ENCODE data around the gene GNB1L.
"Not testable (repeated sequence)": the region's sequence is repeated elsewhere in the genome, so short reads cannot be mapped to it uniquely, and the experiment has no call there.

GNB1L gene

DNA sequence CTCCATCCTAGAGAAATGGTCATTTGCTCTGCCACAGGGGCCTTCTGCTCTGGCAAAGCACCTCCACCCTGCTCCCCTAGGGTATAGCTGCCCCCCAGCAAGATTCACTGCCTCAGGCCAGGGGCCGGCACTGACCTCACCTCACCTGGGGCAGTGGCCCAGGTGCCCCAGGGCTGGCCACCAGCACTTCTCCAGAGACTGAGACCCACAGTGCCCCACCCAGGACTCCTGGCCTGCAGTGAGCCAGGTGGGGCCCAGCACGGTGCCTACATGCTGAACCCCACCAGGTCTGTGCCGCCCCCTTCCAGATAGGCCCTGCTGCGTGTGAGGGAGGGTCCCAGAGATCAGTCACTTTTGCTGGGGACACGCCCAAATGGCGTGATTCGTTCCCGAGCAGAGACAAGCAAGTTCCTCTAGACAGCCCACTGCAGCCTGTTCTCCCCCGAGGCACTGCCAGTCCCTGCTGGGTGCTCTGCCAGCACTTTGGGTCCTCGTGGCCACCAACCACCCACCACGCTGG, 10.8 kb downstream of the GNB1L start:
- DNase-seq (ENCODE audit: low spot score), result no peak

DNA sequence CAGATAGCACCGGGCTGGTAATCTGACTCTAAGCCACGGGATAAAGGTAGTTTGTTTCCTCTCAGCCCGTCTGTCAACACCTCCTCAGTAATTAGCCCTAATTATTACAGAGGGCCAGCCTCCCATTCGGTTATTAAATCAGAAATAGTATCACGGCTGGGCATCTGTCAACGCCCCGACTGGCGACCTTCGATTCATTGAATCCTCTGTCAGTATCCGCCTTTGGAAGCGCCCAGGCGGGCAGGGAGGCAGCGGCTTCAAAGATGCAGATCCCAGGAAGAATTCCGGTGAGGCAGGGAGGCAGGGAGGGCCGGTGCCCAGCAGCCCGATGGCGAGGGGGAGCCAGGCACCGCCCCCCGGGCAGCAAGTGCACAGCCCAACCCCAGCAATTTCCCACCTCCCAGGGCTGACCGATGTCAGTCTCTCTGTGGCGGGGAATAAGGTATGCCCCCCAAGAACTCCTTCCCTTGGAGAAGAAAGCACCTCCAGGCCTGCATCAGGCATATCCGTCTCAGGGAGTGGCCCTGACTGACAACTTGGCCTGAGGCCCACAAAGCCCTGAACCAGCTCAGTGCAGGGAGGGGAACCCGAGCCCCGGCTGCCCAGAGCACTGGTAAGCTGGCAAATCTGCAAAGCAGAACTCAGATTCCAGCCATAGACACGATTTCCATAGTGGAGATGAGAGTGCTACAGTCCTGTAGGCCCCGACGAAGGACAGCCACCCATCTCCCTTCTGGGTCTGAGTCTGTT, 11.4 kb downstream of the GNB1L start:
- no peak for DNase-seq (ENCODE audit: low spot score)

DNA sequence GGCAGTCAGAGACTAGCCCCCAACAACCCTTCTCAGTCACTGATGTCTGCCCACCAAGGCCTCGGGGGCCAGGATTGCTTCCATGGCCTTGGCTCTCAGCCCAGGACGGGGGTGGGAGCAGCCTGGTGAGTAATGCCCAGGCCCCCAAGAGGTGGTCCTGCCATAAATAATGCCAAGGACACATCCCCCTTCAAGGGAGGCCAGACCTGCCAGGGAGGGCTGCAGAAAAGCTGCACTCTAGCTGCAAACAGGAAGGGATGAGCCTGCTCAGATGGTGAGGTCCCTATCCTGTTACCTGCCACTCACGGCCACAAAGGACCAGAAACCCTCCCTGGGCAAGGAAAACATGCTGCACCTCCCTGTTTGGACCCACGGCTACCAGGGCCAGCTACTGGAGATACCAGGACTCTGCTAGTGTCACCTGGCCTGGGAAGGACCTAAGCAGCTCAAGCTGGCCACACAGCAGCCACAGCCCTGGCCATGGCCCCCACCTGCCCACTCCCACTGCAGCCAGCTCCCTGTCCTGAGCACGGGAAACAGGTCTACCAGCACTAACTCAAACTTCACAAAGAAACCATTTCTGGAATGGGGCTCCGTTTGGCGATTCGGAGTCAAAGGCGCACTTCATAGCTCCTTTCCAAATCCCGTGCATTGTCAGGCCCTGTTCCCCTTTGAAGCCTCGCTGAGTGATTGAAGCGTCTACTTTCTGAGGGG, 12.1 kb downstream of the GNB1L start:
- no peak for DNase-seq (ENCODE audit: low spot score)

DNA sequence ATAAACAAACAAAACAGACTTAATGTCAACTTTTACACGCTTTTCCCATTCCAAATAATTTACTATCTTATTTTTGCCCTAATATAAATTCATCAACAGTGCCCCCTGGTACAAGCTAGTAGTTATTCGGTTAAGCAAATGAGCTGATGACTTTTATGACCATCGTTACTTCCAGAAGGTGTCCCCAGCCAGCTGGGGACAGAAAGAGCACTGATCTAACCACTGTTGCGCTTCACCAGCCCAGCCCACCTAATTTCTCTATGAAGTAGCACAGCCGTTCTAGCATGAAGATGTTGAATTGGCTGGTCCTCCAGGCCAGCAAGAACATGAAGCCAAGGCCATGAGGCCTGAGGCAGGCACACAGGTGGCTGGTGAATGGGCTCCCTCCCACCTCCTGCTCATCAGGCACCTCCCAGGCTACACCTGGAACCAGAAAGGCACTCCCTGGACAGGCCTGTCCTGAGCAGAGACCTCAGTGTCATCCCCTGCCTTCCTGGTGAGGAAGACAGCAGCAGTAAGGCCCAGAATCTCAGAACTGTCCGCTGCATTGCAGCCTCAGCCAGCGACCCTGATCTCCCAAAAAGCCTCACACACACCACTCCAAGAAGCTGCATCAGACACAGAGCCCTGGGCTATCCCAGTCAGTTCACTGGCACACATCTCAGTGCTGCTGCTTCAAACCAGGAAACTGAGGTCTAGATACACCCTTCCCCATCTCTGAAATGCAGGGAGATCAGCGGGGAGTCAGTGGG, 12.9 kb downstream of the GNB1L start:
- DNase-seq (ENCODE audit: low spot score), result no peak

DNA sequence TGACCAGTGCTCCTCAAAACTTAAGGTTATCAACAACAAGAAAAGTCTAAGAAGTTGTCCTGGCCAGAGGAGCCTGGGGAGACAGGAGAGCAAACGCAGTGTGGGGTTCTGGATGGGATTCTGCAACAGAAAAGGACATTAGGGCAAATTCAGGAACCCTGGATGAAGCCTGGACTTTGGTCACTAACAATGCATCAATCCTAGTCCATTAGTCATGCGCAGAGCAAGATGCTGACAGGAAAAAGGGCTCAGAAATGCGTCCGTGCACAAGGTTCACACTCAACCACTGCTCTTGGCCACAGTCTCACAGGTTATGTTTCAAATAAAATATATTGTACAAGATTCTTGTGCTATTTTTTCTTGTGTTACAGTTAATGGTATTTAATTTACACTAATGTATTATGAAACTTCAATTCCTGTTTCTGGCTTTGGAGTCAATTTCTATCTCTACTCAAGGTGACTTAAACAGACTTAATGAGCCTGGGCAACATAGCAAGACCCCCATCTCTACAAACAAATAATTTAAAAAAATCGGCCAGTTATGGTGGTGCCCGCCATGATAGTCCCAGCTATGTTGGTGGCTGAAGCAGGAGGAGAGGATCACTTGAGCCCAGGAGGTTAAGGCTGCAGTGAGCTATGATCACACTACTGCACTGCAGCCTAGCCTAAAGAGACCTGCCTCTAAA, 13.6 kb downstream of the GNB1L start:
- no peak for DNase-seq (ENCODE audit: low spot score)

DNA sequence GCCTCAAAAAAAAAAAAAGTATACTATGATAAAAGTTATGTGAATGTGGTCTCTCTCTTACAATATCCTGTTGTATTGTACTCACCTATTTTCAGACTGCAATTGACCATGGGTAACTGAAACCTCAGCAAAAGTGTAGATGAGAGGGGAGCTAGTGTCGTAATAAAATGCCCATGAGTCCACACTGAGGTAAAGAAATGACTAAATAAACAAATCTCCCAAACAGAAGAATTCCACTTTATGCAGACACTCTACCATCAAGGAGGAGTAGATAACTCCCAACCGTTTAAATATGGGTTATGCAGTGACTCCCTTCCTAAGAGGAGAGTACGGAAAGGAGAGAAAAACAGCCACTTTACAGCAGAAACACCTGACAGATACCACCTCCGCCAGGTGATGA, 14.6 kb downstream of the GNB1L start:
- DNase-seq (ENCODE audit: low spot score), result no peak

DNA sequence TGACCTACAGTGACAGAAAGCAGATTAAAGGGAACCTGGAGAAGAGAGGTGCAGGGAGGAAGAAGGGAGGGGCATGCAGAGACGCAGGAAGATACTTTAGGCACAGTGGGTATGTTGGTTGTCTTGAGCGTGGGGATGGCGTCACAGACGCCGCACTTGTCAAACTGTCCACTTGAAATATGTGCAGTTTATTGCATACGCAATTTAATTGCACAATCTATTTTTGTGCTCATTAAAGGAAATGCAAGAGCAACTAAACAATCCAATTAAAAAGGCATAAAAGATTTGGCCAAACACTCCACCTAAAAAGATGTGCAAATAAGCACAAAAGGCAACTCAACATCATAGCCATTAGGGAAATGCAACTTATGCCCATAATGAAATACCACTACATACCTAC, 16.8 kb downstream of the GNB1L start:
- no peak for DNase-seq (ENCODE audit: low spot score)

DNA sequence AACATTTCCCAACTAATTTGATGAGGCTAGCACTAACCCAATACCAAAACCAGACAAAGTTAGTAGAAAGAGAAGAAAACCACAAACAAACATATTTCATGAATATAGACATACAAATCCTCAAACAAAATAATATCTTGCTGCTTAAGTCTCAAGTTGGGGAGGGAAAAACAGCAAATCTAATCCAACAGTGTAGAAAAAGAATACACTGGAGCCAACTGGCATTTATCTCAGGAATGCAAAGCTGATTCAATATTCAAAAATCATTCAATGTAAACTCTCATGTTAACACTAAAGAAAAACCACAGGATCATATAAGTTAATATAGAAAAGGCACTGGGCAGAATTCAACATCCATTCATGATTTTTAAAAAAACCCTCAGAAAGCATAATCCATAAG, 18.2 kb downstream of the GNB1L start:
- no peak for DNase-seq (ENCODE audit: low spot score)

DNA sequence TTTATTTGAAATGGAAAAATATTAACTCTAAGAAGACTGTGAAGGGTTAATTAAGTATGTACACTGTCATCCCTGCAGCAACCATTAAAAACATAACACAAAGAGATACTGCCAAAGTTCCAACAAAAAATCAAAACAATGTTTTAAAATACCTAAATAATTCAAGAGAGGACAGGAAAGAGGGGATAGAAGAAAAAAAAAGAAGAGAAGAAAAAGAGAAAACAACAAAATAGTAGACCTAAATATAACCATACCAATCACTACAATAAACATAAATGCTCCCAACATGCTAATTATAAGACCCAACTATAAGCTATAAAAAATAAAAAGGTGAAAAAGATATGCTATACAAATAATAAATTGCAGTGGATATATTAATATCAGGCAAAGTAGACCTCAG, 20.1 kb downstream of the GNB1L start:
- no peak for DNase-seq (ENCODE audit: low spot score)

DNA sequence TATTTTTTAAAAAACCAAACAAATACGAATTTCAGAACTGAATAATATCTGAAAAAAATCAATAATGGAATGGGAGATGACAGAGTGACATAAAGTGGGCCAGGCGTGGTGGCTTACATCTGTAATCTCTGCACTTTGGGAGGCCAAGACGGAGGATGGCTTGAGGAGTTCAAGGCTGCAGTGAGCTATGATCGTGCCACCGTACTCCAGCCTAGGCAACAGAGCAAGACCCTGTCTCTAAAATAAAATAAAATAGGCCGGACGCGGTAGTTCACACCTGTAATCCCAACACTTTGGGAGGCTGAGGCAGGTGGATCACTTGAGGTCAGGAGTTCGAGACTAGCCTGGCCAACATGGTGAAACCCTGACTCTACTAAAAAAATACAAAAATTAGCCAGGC, 21.3 kb downstream of the GNB1L start:
- DNase-seq (ENCODE audit: low spot score), result not testable (repeated sequence)

DNA sequence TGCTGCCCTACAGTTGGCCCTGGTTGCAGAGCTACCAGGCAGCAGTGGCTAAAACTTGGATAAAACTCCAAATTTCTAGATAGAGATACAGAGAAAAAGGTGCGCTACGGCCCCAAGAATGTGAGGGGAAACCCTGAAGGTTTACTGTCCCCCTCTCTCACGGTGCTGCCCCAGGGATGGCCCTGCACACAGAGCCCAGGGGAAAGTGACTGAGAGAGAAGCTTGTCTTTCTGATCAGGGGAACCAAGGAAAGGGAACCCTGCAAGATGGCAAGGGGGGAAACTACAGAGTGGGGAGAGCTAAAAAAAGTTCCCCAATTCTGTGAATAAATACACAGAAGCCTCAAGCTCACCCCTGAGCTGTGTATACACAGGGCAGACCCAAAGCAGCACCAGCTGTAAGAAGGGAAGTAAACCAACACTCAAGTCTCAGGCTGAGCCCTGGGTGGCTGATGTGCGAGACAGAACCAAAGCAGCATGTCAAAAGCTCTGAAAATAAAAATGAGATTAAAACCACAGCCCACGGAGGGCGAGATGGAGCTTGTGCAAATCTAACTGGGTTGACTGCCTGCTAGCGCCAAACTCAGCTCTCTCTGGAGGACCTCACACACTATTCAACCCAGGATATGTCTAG, 22.1 kb downstream of the GNB1L start:
- no peak for DNase-seq (ENCODE audit: low spot score)

DNA sequence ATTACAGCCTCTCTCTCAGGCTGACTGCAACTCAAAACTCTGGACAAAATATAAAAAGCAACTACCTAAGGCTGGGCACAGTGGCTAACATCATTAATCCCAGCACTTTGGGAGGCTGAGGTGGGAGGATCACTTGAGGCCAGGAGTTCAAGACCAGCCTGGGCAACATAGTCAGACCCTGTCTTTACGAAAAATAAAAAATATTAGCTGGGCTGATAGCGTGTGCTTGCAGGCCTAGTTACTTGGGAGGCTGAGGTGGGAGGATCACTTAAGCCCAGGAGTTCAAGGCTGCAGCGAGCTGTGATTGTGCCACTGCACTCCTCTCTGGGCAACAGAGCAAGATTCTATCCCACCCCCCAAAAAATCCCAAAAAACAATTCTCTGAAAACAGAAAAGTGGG, 22.7 kb downstream of the GNB1L start:
- DNase-seq (ENCODE audit: low spot score), result not testable (repeated sequence)

DNA sequence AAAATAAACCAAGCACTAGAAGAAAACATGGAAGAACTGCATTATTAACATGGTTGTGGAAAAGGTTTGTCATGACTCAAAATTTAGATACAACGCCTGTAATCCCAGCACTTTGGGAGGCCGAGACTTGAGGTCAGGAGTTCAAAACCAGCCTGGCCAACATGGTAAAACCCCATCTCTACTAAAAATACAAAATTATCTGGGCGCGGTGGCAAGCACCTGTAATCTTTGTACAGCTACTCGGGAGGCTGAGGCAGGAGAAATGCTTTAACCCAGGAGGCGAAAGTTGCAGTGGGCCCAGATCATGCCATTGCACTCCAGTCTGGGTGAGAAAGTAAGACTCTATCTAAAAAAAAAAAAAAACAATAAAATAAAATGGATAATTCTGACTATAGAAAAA, 23.7 kb downstream of the GNB1L start:
- no peak for DNase-seq (ENCODE audit: low spot score)

DNA sequence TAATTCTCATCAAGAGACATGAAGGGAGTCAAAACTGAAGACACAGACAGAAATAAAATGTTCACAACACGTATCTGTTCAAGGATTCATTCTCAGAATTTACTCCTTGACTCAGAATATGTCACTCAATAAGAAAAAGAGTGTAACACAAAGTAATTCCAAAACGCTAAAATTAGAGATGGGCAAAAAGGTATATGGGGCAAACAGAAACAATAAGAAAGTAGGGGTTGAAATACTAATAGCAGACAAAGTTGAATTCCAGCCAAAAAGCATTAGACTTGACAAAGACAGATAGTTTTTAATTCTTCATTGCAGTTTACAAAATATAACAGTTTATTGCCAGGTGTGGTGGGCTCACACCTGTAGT, 26.7 kb downstream of the GNB1L start:
- DNase-seq (ENCODE audit: low spot score), result no peak

DNA sequence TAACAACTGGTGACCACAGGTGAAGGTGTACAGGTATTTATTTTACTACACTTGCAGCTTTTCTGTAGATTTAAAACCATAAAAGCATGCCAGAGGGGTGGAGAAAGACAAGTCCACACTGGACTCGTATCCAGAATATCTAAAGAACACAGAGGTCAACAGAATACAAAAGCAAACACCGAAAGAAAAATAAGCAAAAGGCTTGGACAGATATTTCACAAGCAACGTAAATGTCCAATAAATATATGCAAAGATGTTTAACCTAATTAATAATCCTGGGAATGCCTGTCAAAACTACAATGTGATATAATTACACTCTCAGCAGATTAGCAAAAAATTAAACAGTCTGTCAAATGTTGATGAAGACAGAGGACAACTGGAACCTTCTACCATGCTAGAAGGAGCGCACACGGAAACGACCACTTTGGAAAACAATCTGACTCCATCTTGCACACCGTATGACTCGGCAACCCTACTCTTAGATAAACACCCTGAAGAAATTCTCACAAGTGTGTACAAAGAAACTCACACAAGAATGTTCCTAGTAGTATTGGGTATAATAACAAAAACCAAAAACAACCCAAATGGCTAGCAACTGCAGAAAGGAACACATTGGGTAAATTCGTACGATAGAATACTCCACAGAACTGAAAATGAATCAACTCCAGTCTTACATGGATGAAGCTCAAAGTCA, 27.2 kb downstream of the GNB1L start:
- DNase-seq (ENCODE audit: low spot score), result no peak

DNA sequence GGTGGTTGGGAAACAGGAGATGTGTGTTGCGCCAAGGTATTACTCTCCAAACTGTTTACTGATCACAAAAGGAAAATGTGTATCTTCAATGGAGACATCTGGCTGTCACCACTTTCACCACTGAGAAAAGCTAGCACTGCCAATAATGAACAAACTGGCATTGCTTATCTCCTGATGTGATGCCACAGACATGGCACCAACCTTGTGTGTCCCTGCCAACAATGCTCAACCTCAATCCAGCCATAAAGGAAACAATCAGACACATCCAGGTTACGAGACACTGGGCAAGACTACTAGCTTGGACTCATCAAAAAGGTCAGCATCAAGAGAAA, 28.1 kb downstream of the GNB1L start:
- DNase-seq (ENCODE audit: low spot score), result no peak

DNA sequence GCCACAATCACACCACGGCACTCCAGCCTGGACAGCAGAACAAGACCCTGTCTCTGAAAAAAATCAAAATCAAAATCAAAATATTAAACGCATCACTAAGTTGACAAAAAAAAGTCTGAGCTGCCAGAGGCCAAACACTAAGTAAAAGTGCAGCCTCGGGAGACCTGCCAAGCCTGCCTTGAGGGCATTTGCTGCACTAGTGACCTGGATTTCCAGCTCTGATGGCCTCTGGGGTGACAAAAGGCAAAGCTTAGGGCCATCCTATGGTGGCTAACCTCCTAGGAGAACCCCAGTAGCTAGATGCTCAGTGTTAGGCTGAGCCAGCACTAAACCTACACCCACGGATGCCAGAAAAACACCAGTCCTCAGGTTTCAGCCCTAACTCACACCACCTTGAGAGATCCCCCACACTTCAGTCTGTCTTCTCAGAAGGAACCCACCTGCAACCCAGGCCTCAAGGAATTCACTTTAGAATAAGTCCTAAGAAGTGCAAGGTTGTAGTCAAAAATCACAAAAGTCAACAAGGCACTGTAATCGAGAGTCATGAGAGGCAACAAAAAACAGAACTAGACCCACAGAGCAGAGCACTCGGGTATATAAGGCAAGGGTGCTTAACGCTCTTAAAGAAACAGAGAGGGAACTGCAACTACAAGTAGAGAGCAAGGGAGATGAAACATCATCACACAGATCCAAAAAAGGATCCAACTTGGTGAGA, 28.6 kb downstream of the GNB1L start:
- DNase-seq (ENCODE audit: low spot score), result no peak

DNA sequence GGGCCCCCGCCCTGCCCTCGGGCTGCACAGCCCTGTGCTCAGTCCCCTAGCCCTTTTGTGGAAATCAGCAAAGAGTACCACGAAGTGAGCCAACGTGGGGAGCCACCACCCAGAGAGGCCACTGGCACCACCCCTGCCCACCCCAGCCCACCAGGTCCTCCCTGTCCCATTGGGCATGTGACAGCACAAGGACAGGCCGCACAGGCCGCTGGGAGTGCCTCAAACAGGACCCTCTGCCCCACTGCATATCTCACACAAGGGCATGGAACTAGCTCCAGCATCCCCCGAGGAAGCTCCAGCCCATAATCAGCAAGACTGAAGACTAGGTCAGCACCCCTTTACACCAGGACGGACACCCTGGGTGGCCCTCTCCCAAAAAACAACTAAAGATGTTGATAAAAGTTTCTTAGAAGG, 29.7 kb downstream of the GNB1L start:
- no peak for DNase-seq (ENCODE audit: low spot score)

DNA sequence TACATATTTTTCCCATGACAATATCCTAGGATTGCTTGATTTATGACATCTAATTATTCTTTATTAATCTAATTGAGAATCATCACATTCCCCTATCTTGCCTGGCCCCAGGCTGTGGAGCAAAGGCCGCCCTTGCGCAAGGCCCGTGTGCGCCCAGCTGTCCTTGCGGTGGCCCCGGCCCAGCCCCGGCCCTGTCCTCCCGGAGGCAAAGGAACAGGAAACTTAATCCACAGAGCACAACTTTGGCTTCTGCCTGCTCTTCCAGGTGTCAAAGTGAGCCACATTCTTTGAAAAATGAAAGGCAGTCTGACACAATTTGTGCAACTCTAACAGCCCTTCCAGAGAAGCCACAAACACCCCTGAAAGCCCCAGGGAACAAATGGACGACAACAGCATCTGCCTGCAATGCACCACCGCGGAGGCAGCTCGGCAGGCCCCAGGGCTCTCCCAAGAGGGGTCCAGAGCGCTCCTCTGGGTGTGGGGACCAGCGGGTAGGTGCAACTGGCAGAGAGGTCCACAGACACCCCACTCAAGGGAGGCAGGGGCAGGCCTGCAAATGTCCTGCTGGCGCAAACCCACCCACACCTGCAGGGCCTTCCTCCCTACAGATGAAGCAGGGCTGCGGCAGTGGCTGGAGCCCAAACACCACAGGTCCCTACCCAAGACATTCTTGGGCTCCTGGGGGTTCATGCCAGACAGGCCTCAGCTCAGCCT, 30.3 kb downstream of the GNB1L start:
- no peak for DNase-seq (ENCODE audit: low spot score)

DNA sequence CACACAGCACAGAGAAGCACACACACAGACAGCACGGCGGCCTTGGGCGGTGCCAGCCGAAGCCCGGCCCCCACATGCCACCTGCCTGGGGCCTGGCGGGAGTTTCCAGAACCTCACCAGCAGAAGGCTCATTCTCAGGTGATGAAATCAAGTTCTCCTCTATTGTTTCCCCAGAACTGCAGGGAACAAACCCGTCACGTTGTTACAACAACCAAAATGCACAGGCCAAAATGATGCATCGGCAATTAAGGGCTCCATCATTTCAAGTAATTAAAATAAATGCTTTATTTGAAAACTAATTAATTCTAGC, 30.8 kb downstream of the GNB1L start:
- no peak for DNase-seq (ENCODE audit: low spot score)

Data from LoVo (cell line).